ENCODE data around the gene MINDY4.

GRCh38 chr7:30929686-30930085, 158.5 kb downstream of the MINDY4 start:
- TF ChIP-seq GATA2 (IDR thresholded peaks at IDR 0.05; ENCODE audit: low read depth, low read length) (no peak), GATA3 (IDR thresholded peaks at IDR 0.05; ENCODE audit: low read depth, low read length) (no peak)

All from SH-SY5Y (cell line).